NK-92 (cell line): ENCODE data around the gene FSTL4.

Experiments used
- DNase-seq: peaks from one replicate; lab custom pipeline; 2025; ENCODE audit not compliant: unreplicated experiment; lab: John Stamatoyannopoulos, UW

FSTL4 gene

DNA sequence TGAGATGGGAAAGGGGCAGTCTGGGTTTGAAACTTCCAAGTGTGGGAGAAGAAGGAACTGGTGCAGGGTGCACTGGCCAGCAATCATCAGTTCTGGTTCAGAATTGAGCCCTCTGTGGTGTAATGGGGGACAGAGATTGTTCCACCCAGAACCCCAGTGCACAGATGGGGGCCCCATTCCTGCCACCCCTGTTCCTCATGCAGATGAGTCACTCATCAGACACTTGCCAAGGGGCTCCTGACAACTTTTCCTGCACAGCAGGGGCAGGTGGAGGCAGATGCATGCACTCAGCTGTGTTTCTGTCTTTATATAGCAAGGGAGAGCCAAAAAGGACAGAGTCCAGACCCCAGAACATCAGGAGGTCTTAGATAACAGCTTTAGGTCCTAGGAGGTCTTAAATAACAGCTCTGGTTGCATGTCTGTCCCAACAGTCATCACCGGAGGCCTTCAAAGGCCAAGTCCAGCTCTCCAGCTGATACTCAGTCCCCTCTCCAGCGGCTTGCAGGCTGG lies 307.6 kb downstream of the FSTL4 start:
- DNase-seq = no peak

DNA sequence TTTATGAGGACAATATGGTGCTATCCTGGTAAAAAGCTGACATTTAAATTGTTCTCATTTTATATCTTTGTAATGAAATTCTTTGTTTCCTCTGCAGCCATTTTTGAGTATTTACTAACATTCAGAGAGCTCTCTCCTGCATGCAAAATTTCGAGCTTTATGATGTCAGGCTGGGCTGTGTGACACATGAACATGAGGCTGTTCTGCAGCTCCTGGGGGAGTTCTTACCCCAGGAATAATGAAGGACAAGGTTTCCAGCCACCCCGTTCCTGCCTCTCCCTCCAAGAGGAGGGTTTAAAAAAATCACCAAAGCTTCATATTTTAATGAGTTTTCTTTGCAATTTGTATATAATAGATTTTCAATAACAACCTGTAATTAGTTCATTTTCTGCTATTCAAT lies 308.2 kb downstream of the FSTL4 start:
- DNase-seq = no peak

DNA sequence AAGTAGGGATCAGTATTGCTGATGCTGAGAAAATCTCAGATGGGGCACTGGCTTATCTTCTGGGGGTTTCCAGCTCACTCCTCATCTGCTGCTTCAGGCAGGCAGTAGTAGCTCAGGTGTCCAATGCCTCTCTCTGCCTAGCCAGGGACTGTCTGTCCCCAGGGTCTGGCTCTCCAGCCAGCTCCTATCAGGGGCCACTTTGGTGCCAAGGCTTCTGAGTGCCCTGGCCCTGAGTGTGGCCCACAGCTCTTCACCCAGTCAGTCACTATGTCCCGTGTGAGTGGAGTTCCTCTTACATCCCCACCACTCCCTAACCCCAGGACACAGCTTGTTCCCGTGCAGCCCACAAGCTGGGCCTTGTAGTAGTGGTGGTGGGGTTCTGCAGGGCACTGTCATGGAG lies 309.0 kb downstream of the FSTL4 start:
- DNase-seq = no peak

DNA sequence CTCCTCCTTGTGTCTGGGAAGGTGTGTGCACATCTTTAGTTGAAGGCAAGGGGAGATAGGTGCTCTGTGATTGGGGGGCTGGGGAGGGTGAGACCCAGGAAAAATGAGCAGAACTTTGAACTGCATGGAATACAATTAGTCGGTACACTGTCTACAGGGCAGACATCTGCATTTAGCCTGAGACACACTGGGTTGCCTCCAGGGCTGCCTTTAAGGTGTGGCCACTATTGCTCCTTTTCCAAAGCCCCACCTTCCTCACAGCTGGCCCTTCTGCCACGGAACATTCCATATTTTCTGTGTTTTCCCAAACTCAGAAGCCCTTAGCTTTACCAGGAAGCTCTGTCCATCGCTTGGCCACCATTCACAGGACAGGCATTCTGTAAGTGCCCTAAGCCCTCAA lies 312.6 kb downstream of the FSTL4 start:
- no peak for DNase-seq

DNA sequence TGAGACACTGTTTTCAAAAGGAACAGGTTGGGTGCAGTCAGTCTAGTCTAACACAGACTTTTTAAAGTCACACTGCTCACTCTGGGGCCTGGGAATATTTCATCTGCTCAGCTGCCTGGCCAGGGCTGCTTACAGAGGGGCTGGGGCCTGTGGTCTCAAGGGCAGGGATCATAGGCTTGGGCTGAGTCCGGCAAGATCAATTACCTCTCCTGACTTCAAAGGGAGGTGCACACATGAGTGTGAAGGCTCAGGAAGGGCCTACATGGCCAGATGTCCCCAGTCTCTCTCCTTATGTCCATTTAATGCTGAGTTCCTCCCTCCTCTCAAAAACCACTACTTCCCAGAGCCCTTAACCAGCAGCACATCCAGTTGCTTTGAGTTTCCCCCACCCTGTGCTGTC lies 313.3 kb downstream of the FSTL4 start:
- DNase-seq = no peak

DNA sequence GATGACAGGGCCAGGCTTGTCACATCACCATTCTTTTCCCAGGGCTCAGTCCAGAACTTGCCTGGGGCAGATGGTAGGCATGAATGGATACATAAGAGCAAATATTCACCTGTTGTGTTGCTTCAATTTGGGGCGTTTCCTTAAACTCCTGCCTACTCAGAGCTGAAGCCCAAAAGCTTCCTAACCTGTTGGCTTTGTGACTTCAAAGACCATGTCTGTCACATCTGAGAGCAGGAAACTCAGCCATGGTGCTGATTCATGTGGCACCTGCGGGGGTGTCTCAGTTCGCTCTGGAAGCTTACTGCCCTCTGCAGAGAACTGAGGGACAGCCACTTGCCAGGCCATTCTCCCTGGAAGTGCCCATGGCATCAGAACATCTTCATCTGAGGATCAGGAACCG lies 313.9 kb downstream of the FSTL4 start:
- no peak for DNase-seq

DNA sequence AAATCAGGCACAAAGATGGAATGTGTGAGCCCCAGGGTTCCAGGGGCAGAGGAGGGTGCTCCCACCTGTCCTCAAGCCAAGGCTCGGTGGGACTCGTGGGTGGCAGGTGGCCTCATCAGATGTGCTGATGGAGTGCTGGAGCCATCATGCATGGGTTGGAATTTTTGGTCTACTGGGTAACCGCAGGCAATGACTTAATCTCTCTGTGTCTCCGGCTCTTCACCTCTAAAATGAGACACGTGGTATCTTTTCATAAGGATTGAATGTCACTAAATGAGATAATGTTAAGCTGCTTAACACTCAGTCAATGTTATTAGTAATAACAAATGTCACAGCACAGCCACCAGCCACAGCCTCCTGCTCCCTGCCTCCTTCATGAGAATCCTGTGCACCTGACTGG lies 315.0 kb downstream of the FSTL4 start:
- DNase-seq = no peak

DNA sequence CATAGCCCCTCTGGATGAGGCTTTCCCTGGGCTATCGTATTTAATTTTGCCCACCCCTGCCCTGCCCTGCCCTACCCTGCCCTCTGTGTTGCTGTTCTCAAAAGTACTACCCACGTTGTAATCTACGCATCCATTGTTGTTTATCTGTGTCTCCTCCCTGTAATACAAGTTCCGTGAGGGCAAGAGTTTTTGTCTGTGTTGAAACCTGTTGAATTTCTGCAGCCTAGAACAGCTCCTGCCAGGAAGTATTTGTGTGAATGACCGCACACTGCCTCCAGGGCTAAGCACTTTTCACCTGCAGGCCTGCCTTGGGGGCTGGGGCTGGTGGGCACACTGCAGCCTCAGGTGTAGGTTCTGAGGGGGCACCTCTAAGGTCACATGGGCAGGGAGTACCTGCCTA lies 315.7 kb downstream of the FSTL4 start:
- no peak for DNase-seq

DNA sequence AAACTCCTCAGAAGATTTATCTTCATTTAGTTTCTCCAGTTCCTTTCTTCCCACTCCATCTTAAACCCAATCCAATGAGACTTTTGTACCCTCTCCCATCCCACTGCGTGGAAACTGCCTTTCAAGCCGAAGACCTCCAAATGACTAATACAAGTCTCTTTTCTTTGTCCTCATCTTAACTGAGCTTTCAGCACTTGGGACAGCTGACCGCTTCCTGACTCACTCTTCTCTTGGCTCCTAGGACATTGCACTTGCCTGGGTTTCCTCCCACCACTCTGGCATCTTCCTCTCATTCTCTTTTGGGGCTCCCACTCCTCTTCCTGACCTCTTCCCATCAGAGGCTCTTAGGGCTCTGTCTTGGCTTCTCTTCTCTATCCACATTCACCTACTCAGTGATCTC lies 316.8 kb downstream of the FSTL4 start:
- DNase-seq = no peak

DNA sequence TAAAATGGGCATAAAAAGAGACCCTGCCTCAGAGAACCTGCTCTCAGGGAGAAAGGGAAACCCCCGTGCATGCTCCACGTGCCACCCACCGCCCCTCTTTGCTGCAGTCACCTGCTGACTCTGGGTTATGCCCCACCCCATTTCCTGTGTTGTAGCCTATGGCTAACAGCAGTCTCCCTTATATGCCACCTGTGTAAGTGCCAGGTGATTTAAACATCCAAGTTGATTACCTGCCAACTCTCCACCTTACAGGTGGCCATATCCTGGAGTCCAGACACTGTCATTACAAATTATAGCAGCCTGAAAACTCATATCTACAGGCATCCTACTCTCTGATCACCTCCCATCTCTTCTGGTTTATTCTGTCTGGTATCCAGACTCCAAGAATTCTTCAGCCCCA lies 318.0 kb downstream of the FSTL4 start:
- DNase-seq = no peak

DNA sequence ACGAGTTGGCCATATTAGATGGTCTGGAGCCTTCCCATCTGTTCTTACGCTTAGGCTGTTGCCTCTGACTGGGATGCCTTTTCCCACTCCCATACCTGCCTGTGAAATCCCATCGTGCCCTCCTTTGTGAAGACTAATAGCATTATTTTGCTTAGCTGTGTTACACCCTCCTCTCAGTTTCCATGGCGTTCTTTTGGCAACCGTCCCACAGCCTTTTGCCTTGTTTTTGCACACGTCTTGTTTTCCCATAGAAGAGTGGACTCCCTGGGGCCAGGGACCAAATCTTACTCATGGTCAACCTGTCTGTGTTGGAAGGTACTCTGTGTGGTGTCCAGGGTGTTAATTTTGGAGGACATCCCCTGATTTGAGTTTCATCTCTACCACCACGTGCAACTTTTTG lies 318.4 kb downstream of the FSTL4 start:
- no peak for DNase-seq

DNA sequence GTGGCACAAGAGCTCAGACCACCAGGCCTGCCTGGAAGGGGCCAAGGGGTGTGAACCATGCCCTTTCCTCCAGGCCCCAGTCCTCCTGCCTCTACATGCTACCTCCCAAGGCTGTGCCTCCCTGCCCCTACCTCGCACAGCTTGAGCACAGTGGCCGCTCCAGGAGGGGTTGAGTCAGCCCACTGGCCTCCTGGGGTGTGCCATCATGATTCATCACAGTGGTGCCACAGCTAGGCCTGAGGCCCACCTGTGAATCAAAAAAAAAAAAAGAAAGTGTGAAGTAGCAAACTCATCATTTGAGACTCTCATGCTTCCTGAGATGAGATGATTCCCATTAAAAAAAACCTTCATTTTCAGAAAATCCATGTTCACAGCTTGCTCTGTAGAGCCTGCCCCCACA lies 320.0 kb downstream of the FSTL4 start:
- DNase-seq = no peak

DNA sequence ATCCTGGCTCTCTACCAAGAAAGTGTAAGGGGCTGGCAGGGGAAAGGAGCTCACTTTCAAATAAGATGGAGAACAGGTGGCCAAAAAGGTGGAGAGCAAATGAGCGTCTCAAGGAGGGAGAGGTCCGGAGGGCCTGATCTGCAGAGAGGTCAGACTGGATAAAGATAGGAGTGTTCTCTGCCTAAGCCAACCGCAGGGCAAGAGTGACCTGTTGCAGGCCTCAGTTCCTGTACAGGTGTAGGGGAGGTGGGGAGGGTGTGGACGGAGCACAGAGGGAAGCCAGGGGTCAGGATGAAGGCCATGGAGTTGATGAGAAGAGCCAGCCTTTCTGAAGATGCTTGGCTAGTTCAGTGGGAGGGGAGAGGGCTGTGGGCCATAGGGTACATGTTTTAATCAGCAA lies 320.8 kb downstream of the FSTL4 start:
- DNase-seq = no peak

DNA sequence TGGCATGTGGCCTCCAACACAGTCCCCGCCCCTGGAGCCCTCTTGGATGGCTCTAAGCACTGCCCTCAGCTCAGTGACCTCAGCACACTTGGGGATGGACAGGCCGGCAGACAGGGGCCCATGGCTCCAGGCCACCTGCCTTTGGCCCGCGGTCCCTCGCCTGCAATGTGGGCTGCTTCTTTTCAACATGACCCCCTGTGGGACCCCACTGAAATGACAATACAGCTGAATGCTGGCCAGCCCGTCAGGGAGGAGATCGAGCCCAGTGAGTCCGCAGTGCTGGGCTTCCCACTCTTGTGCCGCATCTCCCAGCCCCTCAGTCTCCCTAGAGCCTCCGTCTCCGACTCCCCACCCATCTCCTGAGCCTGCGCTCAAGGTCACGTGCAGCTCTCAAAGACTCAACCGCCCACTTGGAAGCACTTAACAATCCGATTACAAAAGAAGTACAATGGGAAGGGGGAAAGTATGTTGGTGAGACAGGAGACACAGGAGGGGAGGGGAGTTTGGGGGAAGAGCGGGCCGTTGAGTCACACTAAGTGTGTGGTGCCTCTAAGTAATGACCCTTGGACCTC lies 321.6 kb downstream of the FSTL4 start:
- no peak for DNase-seq

DNA sequence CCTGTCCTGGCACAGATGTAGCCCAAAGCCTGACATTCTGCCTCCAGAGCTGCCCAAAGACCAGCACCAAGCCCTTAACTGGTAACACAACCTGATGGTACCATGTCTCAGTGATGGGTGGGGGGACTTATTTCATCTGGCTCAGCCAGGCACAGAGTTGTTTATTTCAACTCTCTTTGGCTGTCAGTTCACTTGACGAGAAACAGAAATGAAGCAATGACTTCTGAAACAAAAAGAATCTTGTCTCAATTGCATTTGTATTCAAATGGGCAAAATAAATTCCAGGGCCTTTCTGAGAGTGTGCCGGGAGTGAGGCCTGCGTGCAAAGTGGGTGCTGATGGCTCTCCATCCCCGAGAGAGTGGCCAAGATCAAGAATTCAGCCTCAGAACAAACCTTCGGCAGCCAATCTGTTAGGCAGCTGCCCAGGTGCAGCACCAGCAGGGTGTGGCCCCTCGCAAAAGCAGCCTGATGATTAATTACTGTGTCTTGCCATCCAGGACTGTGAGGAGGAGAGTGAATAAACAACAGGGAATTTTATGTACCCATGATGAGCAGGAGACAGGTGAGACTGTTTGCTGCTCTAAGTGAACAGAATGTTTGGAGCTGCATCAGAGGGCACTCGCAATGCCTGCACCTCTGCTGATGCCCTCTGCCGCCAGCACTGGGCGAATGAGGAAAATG lies 322.5 kb downstream of the FSTL4 start:
- no peak for DNase-seq

DNA sequence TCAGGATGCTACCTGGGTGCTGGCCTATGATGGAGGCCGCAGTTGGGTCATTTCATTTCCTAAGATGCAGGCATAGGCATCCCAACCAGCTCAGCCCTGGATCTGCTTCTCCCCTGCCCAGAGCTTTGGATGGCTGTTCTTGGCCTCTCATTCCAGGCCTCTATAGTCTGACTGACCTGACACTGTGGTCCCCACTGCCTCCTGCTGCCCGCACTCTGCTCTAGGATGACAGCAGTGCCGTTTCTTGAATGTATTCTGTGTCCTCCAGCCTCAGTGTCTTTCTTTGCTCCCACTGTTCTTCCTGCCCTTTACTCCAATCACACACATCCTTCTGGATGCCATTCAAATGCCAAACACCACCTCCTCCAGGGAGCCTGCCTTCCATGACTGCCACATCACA lies 324.8 kb downstream of the FSTL4 start:
- DNase-seq = no peak

DNA sequence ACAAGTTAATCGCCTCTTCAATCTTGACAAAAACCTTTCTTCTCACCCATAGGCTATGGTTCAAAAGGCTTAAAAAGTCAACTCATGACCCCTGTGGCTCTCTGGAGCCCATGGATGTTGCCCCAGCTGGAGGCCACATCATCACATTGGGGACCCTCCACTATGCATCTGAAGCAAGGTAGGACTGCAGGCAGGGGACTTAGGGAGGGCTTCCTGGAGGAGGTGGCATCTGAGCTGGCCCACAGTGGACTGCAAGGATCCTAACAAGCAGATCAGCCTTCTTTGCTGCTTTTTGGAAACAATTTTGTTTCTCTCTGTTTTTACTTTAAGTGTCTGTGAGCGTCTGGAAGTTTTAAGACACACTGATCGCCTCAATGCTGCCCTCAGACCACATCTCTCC lies 325.9 kb downstream of the FSTL4 start:
- DNase-seq = no peak

DNA sequence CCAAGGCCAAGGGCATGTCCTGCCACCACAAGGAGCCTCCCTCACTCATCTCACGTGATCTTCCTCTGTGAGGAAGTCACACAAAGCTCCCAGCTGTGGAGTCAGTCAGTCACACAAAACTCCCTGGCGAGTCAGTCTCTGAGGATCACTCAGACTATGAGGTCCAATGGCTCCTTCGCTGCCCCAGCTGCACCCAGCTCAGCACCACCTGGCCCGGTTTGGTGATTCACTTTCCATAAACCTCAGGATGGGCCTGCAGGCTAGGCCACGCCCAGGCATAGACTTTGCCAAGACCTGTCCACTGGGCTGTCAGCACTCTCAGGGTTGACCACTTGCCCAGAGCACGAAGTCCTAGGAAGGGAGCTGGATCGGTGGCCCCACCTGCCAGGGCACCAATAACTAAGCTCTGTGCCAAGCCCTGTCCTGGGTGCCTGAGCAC lies 326.7 kb downstream of the FSTL4 start:
- DNase-seq = no peak

DNA sequence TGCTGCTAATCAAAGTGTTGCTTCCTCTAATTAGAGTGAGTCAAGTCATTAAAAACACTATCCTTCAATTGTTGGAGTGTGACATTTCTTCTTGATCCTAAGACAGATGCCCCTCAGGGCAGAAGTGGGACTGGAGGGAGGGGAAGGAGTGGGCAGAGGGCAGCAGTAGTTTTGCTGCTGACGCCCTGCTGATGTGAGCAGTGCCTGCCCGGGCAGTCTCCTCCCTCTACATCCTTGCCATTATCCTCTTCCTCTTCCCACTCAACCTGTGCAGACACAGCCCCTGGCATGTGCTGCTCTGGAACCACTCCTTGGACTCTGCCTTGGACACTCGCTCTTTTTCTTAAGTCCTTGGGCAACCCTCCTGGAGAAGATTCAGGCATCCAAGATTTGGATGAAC lies 328.0 kb downstream of the FSTL4 start:
- DNase-seq = no peak

DNA sequence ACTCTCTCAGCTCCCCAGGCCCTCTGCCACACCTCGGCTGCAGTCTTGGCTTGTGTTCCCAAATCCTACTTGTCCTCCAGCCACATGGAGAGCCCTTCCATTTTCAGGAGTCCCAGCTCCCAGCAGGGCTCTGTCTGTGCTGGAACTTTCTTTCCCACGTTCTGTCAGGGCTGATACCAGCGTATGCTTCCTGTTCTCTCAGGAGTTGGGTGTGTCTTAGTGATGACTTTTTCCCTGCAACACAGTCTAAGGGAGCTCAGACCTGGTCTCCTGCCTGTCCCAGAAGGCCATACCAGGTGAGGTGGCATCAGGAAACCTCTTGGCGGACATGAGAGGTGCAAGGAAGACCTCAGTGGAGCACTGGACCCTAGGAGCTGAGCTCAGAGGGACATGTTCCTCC lies 334.0 kb downstream of the FSTL4 start:
- no peak for DNase-seq

DNA sequence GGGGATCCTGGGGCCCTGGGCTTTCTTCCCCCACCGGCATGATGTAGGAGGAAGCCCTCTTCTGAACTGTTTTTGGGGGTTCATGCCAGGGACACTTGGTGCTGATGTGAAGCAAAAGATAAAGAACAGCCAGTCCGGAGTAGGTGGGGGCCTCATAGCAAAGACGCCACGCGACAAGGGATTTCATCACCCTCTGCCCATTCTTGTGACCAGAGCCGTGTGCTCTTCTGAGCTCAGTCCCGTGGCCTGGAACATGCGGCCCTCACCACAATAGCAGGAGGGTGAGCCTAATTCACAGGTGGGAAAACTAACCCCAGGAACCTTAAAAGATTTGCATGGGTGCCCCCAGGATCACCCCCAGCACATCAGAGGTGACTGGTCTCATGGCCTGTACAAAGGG lies 334.6 kb downstream of the FSTL4 start:
- no peak for DNase-seq

DNA sequence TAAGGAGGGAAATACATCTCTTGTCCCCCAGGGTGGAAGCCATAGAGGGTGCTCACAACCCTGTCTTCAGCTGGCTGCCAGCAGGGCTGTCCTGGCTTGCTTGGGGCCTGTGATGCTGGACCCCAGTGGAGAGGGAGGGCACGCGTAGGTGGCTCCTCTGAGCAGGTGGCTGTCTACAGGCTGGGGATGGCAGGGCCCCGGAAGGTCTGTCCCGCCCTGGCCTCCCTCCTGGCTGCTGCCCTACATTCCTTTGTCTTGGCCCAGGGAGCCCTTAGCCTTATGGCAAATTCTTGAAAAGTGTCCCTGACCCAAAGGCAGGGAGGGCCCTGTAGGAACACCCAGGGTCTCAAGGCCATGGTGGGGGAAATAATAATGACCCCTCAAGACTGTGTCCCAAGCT lies 336.2 kb downstream of the FSTL4 start:
- no peak for DNase-seq

DNA sequence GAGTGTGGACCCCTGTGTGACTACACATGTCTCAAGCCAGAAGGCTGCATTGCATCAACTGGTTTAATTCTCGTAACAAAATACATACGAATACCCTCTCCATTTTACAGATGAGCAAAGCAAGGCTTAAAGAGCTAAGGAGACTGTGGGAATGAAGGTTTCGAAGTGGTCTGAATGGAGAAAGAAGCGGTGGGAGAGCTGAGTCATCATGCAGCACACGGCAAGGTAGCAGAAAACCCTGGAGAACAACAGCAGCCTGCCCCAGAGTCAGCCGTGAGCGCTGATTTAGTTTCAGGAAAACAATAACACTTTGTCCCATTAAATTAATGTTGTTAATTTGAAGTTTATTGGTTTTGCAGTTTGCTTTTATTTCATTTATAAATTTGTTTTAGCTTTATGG lies 336.7 kb downstream of the FSTL4 start:
- DNase-seq = no peak
